ENCODE results near the gene SLC4A7.
"Not testable (repeated sequence)": the region's sequence is repeated elsewhere in the genome, so short reads cannot be mapped to it uniquely, and the experiment has no call there.

Gene SLC4A7

GRCh38 chr3:27426926-27427325 lies 57.3 kb downstream of the SLC4A7 start:
- DNase-seq = no peak

GRCh38 chr3:27425896-27426565 lies 58.2 kb downstream of the SLC4A7 start:
- no peak for DNase-seq

GRCh38 chr3:27424812-27425521 lies 59.2 kb downstream of the SLC4A7 start:
- not testable (repeated sequence) for DNase-seq

GRCh38 chr3:27423463-27423862 lies 60.7 kb downstream of the SLC4A7 start:
- DNase-seq = no peak

GRCh38 chr3:27422617-27423016 lies 61.6 kb downstream of the SLC4A7 start:
- DNase-seq = no peak

- DNase-seq = no peak
These were observed 69.0 kb downstream of the SLC4A7 start for GRCh38 chr3:27415202-27415601.

- no peak for DNase-seq
These were observed 91.1 kb downstream of the SLC4A7 start for GRCh38 chr3:27392950-27393679.

- DNase-seq = not testable (repeated sequence)
These were observed 91.8 kb downstream of the SLC4A7 start for GRCh38 chr3:27392414-27392813.

GRCh38 chr3:27391796-27392195 lies 92.4 kb downstream of the SLC4A7 start:
- DNase-seq = no peak

- no peak for DNase-seq
These were observed 96.6 kb downstream of the SLC4A7 start for GRCh38 chr3:27387625-27388024.

GRCh38 chr3:27385504-27385903 lies 98.7 kb downstream of the SLC4A7 start:
- DNase-seq = no peak

GRCh38 chr3:27384191-27384590 lies 100.0 kb downstream of the SLC4A7 start:
- no peak for DNase-seq

GRCh38 chr3:27380433-27381357 lies 103.5 kb downstream of the SLC4A7 start:
- no peak for DNase-seq

GRCh38 chr3:27378331-27378730 lies 105.9 kb downstream of the SLC4A7 start:
- no peak for DNase-seq

GRCh38 chr3:27376109-27376772 lies 107.9 kb downstream of the SLC4A7 start:
- DNase-seq = no peak

- DNase-seq = peak; percentile 89
These were observed 115.2 kb downstream of the SLC4A7 start, which contains the start of gene NEK10 for GRCh38 chr3:27368831-27369607. Gene NEK10 (minus strand): TSS chr3:27369383. CDS start chr3:27352882, 16,501 bp downstream.

- no peak for DNase-seq
These were observed 118.1 kb downstream of the SLC4A7 start for GRCh38 chr3:27366062-27366591.

- no peak for DNase-seq
These were observed 123.8 kb downstream of the SLC4A7 start for GRCh38 chr3:27360113-27361078.

- no peak for DNase-seq
These were observed 125.8 kb downstream of the SLC4A7 start for GRCh38 chr3:27358372-27358771.
